ENCODE data around the gene MAST2. TPM values are rescaled to one million over a fixed set of nuclear protein-coding genes. Genes with fewer than 3 reads are reported as not detected.
"Not testable (repeated sequence)": the region's sequence is repeated elsewhere in the genome, so short reads cannot be mapped to it uniquely, and the experiment has no call there.

MAST2 gene
- polyA plus RNA-seq, 1 experiment = 24.7 TPM

- DNase-seq (ENCODE audit: low read depth, low spot score) = no peak
- no peak for TF ChIP-seq CTCF (IDR thresholded peaks at IDR 0.05; ENCODE audit: low read depth, low read length)
- ChIA-PET POLR2A (interaction anchor here (0.6 kb wide), 1 partner anchor 262 kb away, joined by 7 read pairs; no protein-coding TSS in a partner anchor), CTCF (no interaction called here)
- no peak overlapping the region for H3K4me3 ChIP-seq (ENCODE audit: low read depth, low read length)
- H3K9me3 ChIP-seq (ENCODE audit: control insufficient read depth, insufficient read depth, low read length) = no peaks in the 10 kb centered on the region
- no peaks in the 10 kb centered on the region for H3K27me3 ChIP-seq (ENCODE audit: control insufficient read depth, insufficient read depth, low read length)
- no peak overlapping the region for H3K27ac ChIP-seq (ENCODE audit: low read depth, low read length)
These were observed 125.2 kb downstream of the MAST2 start for GRCh38 chr1:45928486-45929205.

GRCh38 chr1:45929257-45929687 lies 125.9 kb downstream of the MAST2 start:
- POLR2A ChIA-PET = interaction anchor here (0.6 kb wide), 1 partner anchor 261 kb away, joined by 7 read pairs; no protein-coding TSS in a partner anchor
- CTCF ChIA-PET = interaction anchor here (1.6 kb wide), 1 partner anchor 295 kb away, joined by 3 read pairs; no protein-coding TSS in a partner anchor

GRCh38 chr1:45930258-45931150 lies 127.1 kb downstream of the MAST2 start:
- ChIA-PET CTCF (interaction anchor here (1.6 kb wide), 1 partner anchor 293 kb away, joined by 3 read pairs; no protein-coding TSS in a partner anchor), POLR2A (no interaction called here)
- Histone ChIP-seq H3K27ac (ENCODE audit: low read depth, low read length) (no peak overlapping the region), H3K9me3 (ENCODE audit: control insufficient read depth, insufficient read depth, low read length) (no peaks in the 10 kb centered on the region), H3K4me3 (ENCODE audit: low read depth, low read length) (no peak overlapping the region), H3K27me3 (ENCODE audit: control insufficient read depth, insufficient read depth, low read length) (no peaks in the 10 kb centered on the region)
- no peak for TF ChIP-seq CTCF (IDR thresholded peaks at IDR 0.05; ENCODE audit: low read depth, low read length)
- no peak for DNase-seq (ENCODE audit: low read depth, low spot score)

More at GRCh38 chr1:45929257-45929687, 125.9 kb downstream of the MAST2 start:
- no peak overlapping the region for H3K4me3 ChIP-seq (ENCODE audit: low read depth, low read length)
- no peaks in the 10 kb centered on the region for H3K27me3 ChIP-seq (ENCODE audit: control insufficient read depth, insufficient read depth, low read length)
- H3K9me3 ChIP-seq (ENCODE audit: control insufficient read depth, insufficient read depth, low read length) = no peaks in the 10 kb centered on the region
- peak overlapping the region; percentile 40 for H3K27ac ChIP-seq (ENCODE audit: low read depth, low read length)
- TF ChIP-seq CTCF (IDR thresholded peaks at IDR 0.05; ENCODE audit: low read depth, low read length) = no peak
- DNase-seq (ENCODE audit: low read depth, low spot score) = no peak

GRCh38 chr1:45932205-45932604 lies 128.8 kb downstream of the MAST2 start:
- H3K9me3 ChIP-seq (ENCODE audit: control insufficient read depth, insufficient read depth, low read length); H3K4me3 ChIP-seq (ENCODE audit: low read depth, low read length); H3K27ac ChIP-seq (ENCODE audit: low read depth, low read length); DNase-seq (ENCODE audit: low read depth, low spot score); H3K27me3 ChIP-seq (ENCODE audit: control insufficient read depth, insufficient read depth, low read length); POLR2A ChIA-PET: not testable (repeated sequence)
- CTCF ChIA-PET = interaction anchor here (0.6 kb wide), 1 partner anchor 312 kb away, joined by 3 read pairs; no protein-coding TSS in a partner anchor

GRCh38 chr1:45934947-45935346 lies 131.5 kb downstream of the MAST2 start:
- DNase-seq (ENCODE audit: low read depth, low spot score) = no peak
- Histone ChIP-seq H3K27me3 (ENCODE audit: control insufficient read depth, insufficient read depth, low read length) (no peaks in the 10 kb centered on the region), H3K9me3 (ENCODE audit: control insufficient read depth, insufficient read depth, low read length) (no peaks in the 10 kb centered on the region), H3K27ac (ENCODE audit: low read depth, low read length) (no peak overlapping the region), H3K4me3 (ENCODE audit: low read depth, low read length) (no peak overlapping the region)
- POLR2A ChIA-PET = no interaction called here
- no peak for TF ChIP-seq CTCF (IDR thresholded peaks at IDR 0.05; ENCODE audit: low read depth, low read length)
- CTCF ChIA-PET = no interaction called here
